ENCODE results near the gene B3GNT5.

GRCh38 chr3:183203670-183204069 lies 49.4 kb upstream of the B3GNT5 start:
- no peak for TF ChIP-seq CTCF (IDR thresholded peaks at IDR 0.05; ENCODE audit: poor library complexity)
- TF ChIP-seq EZH2phosphoT487 (IDR thresholded peaks at IDR 0.05; ENCODE audit: low read depth, severe bottlenecking, unreplicated experiment): no peak
- TF ChIP-seq EZH2 (IDR thresholded peaks at IDR 0.05; ENCODE audit: borderline replicate concordance): no peak

Data from hepatocyte (in vitro differentiated cells).